A549 (cell line): ENCODE data around the gene CD84. TPM values are rescaled to one million over a fixed set of nuclear protein-coding genes. Genes with fewer than 3 reads are reported as not detected.
A peak's percentile ranks its signal among the peaks of the same experiment; 100 is the strongest.

ENCODE experiments used
- ATAC-seq, 2 experiments: fragments of 200-7000 bp in 1 of 2; fragments of >200 bp in 1 of 2; cut with Nextera tagmentation in 1 of 2; cut with Tn5 transposase in 1 of 2; 3 replicates each; pipeline versions ENCODE4 v1.8.0 to v1.9.1; 2018 to 2020; ENCODE audit warnings: mild to moderate bottlenecking in 1 of 2, moderate library complexity in 1 of 2
- CTCF ChIA-PET: fragments of 300-600 bp; sonication (Branson Sonifier 250); formaldehyde crosslinking; extraction: SDS; loops from one replicate; lab custom pipeline; 2021; ENCODE audit warnings: antibody characterized with exemption, inconsistent platforms; lab: Yijun Ruan, JAX
- POLR2A ChIA-PET: fragments of 350-600 bp; formaldehyde crosslinking; extraction: SDS; loops from one replicate; lab custom pipeline; 2021; ENCODE audit warnings: antibody characterized with exemption, inconsistent platforms; lab: Yijun Ruan, JAX
- DNase-seq, 2 experiments: peaks; one replicate each; pipeline versions ENCODE4 v3.0.0 to v3.0.0-alpha.2; 2011 to 2016; ENCODE audit warnings: low read depth in 1 of 2, low spot score in 1 of 2
- FAIRE-seq: peaks from 2 replicates; lab custom pipeline; 2011; peaks lifted over from hg19 to GRCh38; lab: Jason Lieb, UNC
- H3K27ac ChIP-seq, 2 experiments: fragments of >200 bp; sonication (Bioruptor Twin); formaldehyde crosslinking; 3 replicates each; pipeline ENCODE4 v1.5.1; 2016 to 2017
- H3K4me1 ChIP-seq: fragments of >200 bp; sonication (Bioruptor Twin); formaldehyde crosslinking; 3 replicates; pipeline ENCODE4 v1.6.1; 2016
- H3K4me2 ChIP-seq: fragments of >200 bp; sonication (Bioruptor Twin); formaldehyde crosslinking; 3 replicates; pipeline ENCODE4 v1.6.1; 2016
- H3K4me3 ChIP-seq: fragments of >200 bp; sonication (Bioruptor Twin); formaldehyde crosslinking; 3 replicates; pipeline ENCODE4 v1.5.1; 2016
- H3K9me3 ChIP-seq: fragments of >200 bp; sonication (Bioruptor Twin); formaldehyde crosslinking; 3 replicates; pipeline ENCODE4 v1.6.1; 2016
- CBX2 ChIP-seq: fragments of 200-600 bp; sonication (generic); IDR thresholded peaks from 2 replicates; pipeline ENCODE4 v1.6.1; 2016; ENCODE audit warnings: low read depth, mild to moderate bottlenecking, borderline replicate concordance
- CBX8 ChIP-seq: fragments of 200-600 bp; sonication (generic); IDR thresholded peaks from 2 replicates; pipeline ENCODE4 v1.6.1; 2016
- CEBPB ChIP-seq, 2 experiments: fragments of >200 bp in 1 of 2; sonication (Bioruptor Twin) in 1 of 2; formaldehyde crosslinking in 1 of 2; IDR thresholded peaks; 2 replicates each; pipeline ENCODE4 v1.6.1; 2012 to 2016
- EHF ChIP-seq: fragments of 250-450 bp; sonication (Bioruptor Pico); IDR thresholded peaks from 2 replicates; pipeline ENCODE4 v1.5.0; 2020; ENCODE audit warnings: mild to moderate bottlenecking
- ESRRA ChIP-seq: fragments of 150-350 bp; IDR thresholded peaks from 2 replicates; pipeline ENCODE4 v1.6.1; 2014; ENCODE audit warnings: mild to moderate bottlenecking, low read length, borderline replicate concordance
- FOSB ChIP-seq: fragments of 250-450 bp; sonication (Bioruptor Pico); IDR thresholded peaks from 2 replicates; pipeline ENCODE4 v1.5.0; 2020; ENCODE audit warnings: mild to moderate bottlenecking, moderate library complexity
- HDAC2 ChIP-seq: fragments of 200-600 bp; sonication (generic); IDR thresholded peaks from 2 replicates; pipeline ENCODE4 v1.6.1; 2016
- MAFK ChIP-seq: fragments of 450-650 bp; IDR thresholded peaks from 2 replicates; pipeline ENCODE4 v1.6.1; 2014; ENCODE audit not compliant: partially characterized antibody
- PHF8 ChIP-seq: fragments of 200-600 bp; sonication (generic); IDR thresholded peaks from 2 replicates; pipeline ENCODE4 v1.6.1; 2016; ENCODE audit warnings: low read depth, mild to moderate bottlenecking, antibody characterized with exemption, moderate library complexity, borderline replicate concordance
- POLR2AphosphoS2 ChIP-seq: conservative IDR thresholded peaks from 2 replicates; pipeline ENCODE4 v1.6.1; 2012; ENCODE audit warnings: low read length, improper control_type of control experiment, inconsistent platforms
- RAD21 ChIP-seq, 2 experiments: fragments of >200 bp in 1 of 2; sonication (Bioruptor Twin) in 1 of 2; formaldehyde crosslinking in 1 of 2; IDR thresholded peaks in 1 of 2; conservative IDR thresholded peaks in 1 of 2; 2 replicates in 1 of 2; 3 replicates in 1 of 2; pipeline ENCODE4 v1.6.1; 2012 to 2018; ENCODE audit warnings: inconsistent platforms in 1 of 2
- RARB ChIP-seq: fragments of 250-450 bp; sonication (Bioruptor Pico); IDR thresholded peaks from 2 replicates; pipeline ENCODE4 v1.8.0; 2021; ENCODE audit warnings: mild to moderate bottlenecking, moderate library complexity
- RFX5 ChIP-seq: fragments of 450-650 bp; IDR thresholded peaks from 2 replicates; pipeline ENCODE4 v1.7.1; 2014; ENCODE audit warnings: antibody characterized with exemption, mild to moderate bottlenecking, moderate library complexity
- WGBS: methylation state at CpG from one replicate; pipeline ENCODE4 v1.1.6; 2017; ENCODE audit errors: missing lambda C conversion rate; 5-methylcytosine and 5-hydroxymethylcytosine counted together
- polyA plus RNA-seq, 4 experiments: library from polyadenylated mRNA; depleted of rRNA in 3 of 4; stranded (reverse); fragments of >200 nt; fragmentation: RNase III in 1 of 4; extraction: RNeasy Plus Mini Kit Qiagen cat#74134 plus additional on column Dnase treatment in 1 of 4; gene quantifications; 2 replicates in 3 of 4; 3 replicates in 1 of 4; pipeline ENCODE4 v1.2.3, GENCODE V29; 2011 to 2017
- TF ChIP-seq, protein P1 (sequence below): IDR thresholded peaks from 2 replicates; pipeline ENCODE4 v1.6.1; 2012
- TF ChIP-seq, protein P2 (sequence below): fragments of 150-350 bp; IDR thresholded peaks from 2 replicates; pipeline ENCODE4 v1.6.1; 2014; ENCODE audit warnings: low read depth, mild to moderate bottlenecking, low read length
- TF ChIP-seq, protein P3 (sequence below): IDR thresholded peaks from 2 replicates; pipeline ENCODE4 v1.6.1; 2012; ENCODE audit warnings: low read depth, borderline replicate concordance
- TF ChIP-seq, protein P4 (sequence below): IDR thresholded peaks from 2 replicates; pipeline ENCODE4 v1.6.1; 2012

The CD84 gene
- polyA plus RNA-seq, 2 of the 4 experiments (the other 2 are of a cell fraction) = not detected

DNA sequence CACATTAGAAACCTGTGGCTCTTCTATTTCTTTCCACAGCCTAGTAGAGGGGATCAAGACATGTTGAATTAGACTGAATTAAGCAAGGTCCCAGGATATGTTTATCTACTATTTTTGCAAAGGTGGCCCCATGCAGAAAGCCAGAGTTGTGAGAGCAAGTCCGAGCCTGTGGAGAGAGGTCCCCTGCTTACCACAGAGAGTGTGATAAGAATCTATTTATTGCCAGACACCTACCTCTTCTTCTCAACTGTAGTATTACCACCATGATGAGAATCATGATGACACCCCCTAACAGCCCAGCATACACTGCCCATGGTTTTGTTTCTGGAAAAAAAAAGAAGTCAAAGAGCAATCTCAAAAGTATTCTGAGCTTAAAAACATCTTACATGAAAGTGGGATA lies 44.6 kb upstream of the CD84 start:
- no peaks in the 10 kb centered on the region for H3K4me1 ChIP-seq
- DNase-seq = no peak
- ATAC-seq = no peak
- no peak overlapping the region for H3K4me2 ChIP-seq
- FAIRE-seq = no peak
- WGBS = 12% methylated on average over 1 of the region's 1 CpG
- H3K4me3 ChIP-seq = no peak overlapping the region
- POLR2A ChIA-PET = no interaction called here
- CTCF ChIA-PET = interaction anchor here (0.8 to 1.7 kb wide), 2 partner anchors 17 to 1471 kb away, joined by 4 to 5 read pairs; no protein-coding TSS in a partner anchor
- no peak overlapping the region for H3K27ac ChIP-seq
- no peaks in the 10 kb centered on the region; the same call in 2 of the 3 replicates for H3K9me3 ChIP-seq
- TF ChIP-seq RFX5 (no peak), RAD21 (conservative IDR thresholded peaks at IDR 0.05 in 1 of 2, IDR thresholded peaks at IDR 0.05 in 1 of 2) (no peak)
- TF ChIP-seq, all 56 proteins: peak for 0

DNA sequence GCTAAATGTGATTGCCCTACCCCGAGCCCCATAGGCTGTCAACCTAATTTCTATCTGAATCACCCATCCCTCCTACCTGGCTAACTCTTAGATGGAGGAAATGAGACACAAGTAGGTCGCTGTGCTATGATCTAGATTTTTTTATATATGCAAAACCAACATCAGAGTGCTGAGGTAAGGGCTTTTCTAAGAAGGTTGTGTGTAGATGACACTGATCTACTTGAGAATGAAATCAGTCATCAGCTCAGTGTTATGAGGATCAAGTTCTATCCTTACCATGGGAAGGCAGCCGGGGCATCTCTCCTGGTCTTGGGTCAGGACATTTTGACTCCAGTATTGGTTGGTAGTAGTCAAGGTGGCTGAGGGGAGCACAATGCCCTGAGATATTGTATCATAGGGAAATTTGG lies 43.9 kb upstream of the CD84 start:
- CTCF ChIA-PET = interaction anchor here (1.0 to 1.5 kb wide), 2 partner anchors 10 to 16 kb away, joined by 3 to 5 read pairs; no protein-coding TSS in a partner anchor
- H3K27ac ChIP-seq = no peak overlapping the region
- no peak overlapping the region for H3K4me3 ChIP-seq
- 21% methylated on average over 3 of the region's 3 CpGs for WGBS
- peak; percentile 50 for TF ChIP-seq MAFK
- TF ChIP-seq CBX2 = no peak
- TF ChIP-seq, all 56 proteins: peak for 1
- Histone ChIP-seq H3K4me1 (no peaks in the 10 kb centered on the region), H3K9me3 (no peaks in the 10 kb centered on the region; the same call in 2 of the 3 replicates), H3K4me2 (no peak overlapping the region)
- no peak for DNase-seq
- no peak for FAIRE-seq
- POLR2A ChIA-PET = no interaction called here
- ATAC-seq = no peak

DNA sequence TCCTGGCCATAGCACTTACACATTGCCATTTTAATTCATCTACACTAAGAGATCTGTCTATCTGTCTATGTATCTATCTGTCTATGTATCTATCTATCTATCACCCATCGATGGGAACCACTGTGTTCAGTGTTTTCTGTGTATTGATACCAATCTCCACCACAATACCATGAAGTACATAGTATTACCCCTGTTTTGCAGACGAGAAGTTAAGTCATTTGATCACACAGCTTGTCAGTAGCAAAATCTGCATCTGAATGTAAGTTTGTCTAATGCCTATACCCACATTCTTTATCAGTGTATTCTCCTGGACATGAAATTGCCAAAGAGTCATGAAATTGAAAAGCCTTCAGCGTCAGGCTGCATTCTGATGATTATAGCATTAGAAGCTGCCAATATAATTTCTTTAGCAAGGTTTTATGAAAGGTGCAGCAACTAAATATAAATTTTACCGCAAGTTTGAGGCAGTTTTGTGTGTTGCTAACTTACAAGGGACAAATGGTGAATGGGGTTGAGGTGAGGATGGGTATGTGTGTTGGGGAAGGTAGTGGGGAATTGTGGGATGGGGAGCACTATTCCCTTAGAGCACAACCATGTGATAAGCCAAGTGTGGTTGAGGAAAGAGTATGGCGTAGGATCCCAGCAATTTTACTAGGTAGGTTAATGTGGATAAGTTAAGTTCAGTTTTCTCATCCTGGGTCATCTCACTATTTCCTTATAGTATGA lies 43.4 kb upstream of the CD84 start:
- POLR2A ChIA-PET = no interaction called here
- H3K4me3 ChIP-seq = no peak overlapping the region
- H3K4me1 ChIP-seq = no peaks in the 10 kb centered on the region
- WGBS = 21% methylated on average over 5 of the region's 5 CpGs
- no peak overlapping the region for H3K4me2 ChIP-seq
- CTCF ChIA-PET = interaction anchor here (1.0 to 1.5 kb wide), 2 partner anchors 10 to 16 kb away, joined by 3 to 5 read pairs; no protein-coding TSS in a partner anchor
- DNase-seq = no peak
- no peaks in the 10 kb centered on the region; the same call in 2 of the 3 replicates for H3K9me3 ChIP-seq
- no peak overlapping the region for H3K27ac ChIP-seq
- TF ChIP-seq RARB = no peak
- TF ChIP-seq HDAC2 = no peak
- TF ChIP-seq, protein P1, sequence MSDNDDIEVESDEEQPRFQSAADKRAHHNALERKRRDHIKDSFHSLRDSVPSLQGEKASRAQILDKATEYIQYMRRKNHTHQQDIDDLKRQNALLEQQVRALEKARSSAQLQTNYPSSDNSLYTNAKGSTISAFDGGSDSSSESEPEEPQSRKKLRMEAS = no peak
- TF ChIP-seq, protein P2, sequence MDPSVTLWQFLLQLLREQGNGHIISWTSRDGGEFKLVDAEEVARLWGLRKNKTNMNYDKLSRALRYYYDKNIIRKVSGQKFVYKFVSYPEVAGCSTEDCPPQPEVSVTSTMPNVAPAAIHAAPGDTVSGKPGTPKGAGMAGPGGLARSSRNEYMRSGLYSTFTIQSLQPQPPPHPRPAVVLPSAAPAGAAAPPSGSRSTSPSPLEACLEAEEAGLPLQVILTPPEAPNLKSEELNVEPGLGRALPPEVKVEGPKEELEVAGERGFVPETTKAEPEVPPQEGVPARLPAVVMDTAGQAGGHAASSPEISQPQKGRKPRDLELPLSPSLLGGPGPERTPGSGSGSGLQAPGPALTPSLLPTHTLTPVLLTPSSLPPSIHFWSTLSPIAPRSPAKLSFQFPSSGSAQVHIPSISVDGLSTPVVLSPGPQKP = no peak
- no peak for TF ChIP-seq CBX8
- no peak for TF ChIP-seq CEBPB (IDR thresholded peaks at IDR 0.05)
- TF ChIP-seq PHF8 = no peak
- no peak for TF ChIP-seq FOSB
- no peak for TF ChIP-seq ESRRA
- TF ChIP-seq, protein P3, sequence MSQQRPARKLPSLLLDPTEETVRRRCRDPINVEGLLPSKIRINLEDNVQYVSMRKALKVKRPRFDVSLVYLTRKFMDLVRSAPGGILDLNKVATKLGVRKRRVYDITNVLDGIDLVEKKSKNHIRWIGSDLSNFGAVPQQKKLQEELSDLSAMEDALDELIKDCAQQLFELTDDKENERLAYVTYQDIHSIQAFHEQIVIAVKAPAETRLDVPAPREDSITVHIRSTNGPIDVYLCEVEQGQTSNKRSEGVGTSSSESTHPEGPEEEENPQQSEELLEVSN = no peak
- no peak for TF ChIP-seq EHF (CRISPR knock-in tag)
- TF ChIP-seq, protein P4, sequence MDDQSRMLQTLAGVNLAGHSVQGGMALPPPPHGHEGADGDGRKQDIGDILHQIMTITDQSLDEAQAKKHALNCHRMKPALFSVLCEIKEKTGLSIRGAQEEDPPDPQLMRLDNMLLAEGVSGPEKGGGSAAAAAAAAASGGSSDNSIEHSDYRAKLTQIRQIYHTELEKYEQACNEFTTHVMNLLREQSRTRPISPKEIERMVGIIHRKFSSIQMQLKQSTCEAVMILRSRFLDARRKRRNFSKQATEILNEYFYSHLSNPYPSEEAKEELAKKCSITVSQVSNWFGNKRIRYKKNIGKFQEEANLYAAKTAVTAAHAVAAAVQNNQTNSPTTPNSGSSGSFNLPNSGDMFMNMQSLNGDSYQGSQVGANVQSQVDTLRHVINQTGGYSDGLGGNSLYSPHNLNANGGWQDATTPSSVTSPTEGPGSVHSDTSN = no peak
- no peak for TF ChIP-seq POLR2AphosphoS2
- no peak for FAIRE-seq
- no peak for ATAC-seq
